GM19238 (cell line): ENCODE results near the gene EZR.

Experiments
- DNase-seq: peaks from one replicate; pipeline ENCODE4 v3.0.0; 2011; ENCODE audit warnings: low spot score; ENCODE audit not compliant: insufficient read length

The EZR gene

GRCh38 chr6:158819213-158819976 is at the start of gene EZR:
TSS of gene EZR (minus strand) at chr6:158819368. CDS start at chr6:158818093, 1,275 bp downstream.
- DNase-seq: peak; percentile 89

GRCh38 chr6:158868122-158868480 is 48.9 kb upstream of the EZR start:
- DNase-seq: no peak

- no peak for DNase-seq
These were observed 48.4 kb upstream of the EZR start for GRCh38 chr6:158867381-158868121.

GRCh38 chr6:158865769-158866168 is 46.6 kb upstream of the EZR start:
- DNase-seq: no peak

GRCh38 chr6:158863646-158864045 is 44.5 kb upstream of the EZR start:
- no peak for DNase-seq

- DNase-seq: no peak
These were observed 42.7 kb upstream of the EZR start for GRCh38 chr6:158861686-158862381.

- DNase-seq: no peak
These were observed 41.2 kb upstream of the EZR start for GRCh38 chr6:158860279-158860865.

- DNase-seq: no peak
These were observed 37.1 kb upstream of the EZR start for GRCh38 chr6:158856261-158856660.

- no peak for DNase-seq
These were observed 35.3 kb upstream of the EZR start for GRCh38 chr6:158854214-158855101.

- no peak for DNase-seq
These were observed 34.7 kb upstream of the EZR start for GRCh38 chr6:158853880-158854213.

GRCh38 chr6:158853072-158853879 is 34.1 kb upstream of the EZR start:
- peak; percentile 64 for DNase-seq

- DNase-seq: no peak
These were observed 33.3 kb upstream of the EZR start for GRCh38 chr6:158852312-158853071.

- DNase-seq: no peak
These were observed 31.6 kb upstream of the EZR start for GRCh38 chr6:158850807-158851115.

- DNase-seq: no peak
These were observed 31.0 kb upstream of the EZR start for GRCh38 chr6:158849899-158850806.

- DNase-seq: no peak
These were observed 29.3 kb upstream of the EZR start for GRCh38 chr6:158848490-158848895.

GRCh38 chr6:158847786-158848185 is 28.6 kb upstream of the EZR start:
- DNase-seq: no peak

- DNase-seq: no peak
These were observed 27.9 kb upstream of the EZR start for GRCh38 chr6:158847012-158847529.
